H1 (cell line): ENCODE results near the gene OTP.

ENCODE experiments used
- BRCA1 ChIP-seq: IDR thresholded peaks from 2 replicates; pipeline ENCODE4 v1.6.1; 2012; ENCODE audit warnings: low read depth, low read length, improper control_type of control experiment
- CEBPB ChIP-seq: IDR thresholded peaks from 2 replicates; pipeline ENCODE4 v1.6.1; 2012; ENCODE audit warnings: low read depth, low read length
- CHD1 ChIP-seq: IDR thresholded peaks from 2 replicates; pipeline ENCODE4 v1.6.1; 2012; ENCODE audit warnings: low read depth, low read length, improper control_type of control experiment
- CTCF ChIP-seq, 3 experiments: IDR thresholded peaks; 1 replicate in 2 of 3; 2 replicates in 1 of 3; pipeline versions ENCODE4 v1.5.1 to v1.6.1; 2011; ENCODE audit warnings: low read length in 3 of 3, mild to moderate bottlenecking in 3 of 3, inconsistent platforms in 2 of 3, low read depth in 1 of 3, moderate library complexity in 1 of 3; ENCODE audit not compliant: insufficient read depth in 1 of 3; ENCODE audit errors: control extremely low read depth in 1 of 3
- EZH2 ChIP-seq: fragments of 200-600 bp; sonication (generic); IDR thresholded peaks from 2 replicates; pipeline ENCODE4 v1.7.1; 2012; ENCODE audit warnings: low read depth, mild to moderate bottlenecking, moderate library complexity, low read length, inconsistent platforms; ENCODE audit not compliant: severe bottlenecking
- FOSL1 ChIP-seq: IDR thresholded peaks from 2 replicates; pipeline ENCODE4 v1.6.1; 2011; ENCODE audit warnings: mild to moderate bottlenecking, low read depth, low read length, moderate library complexity; ENCODE audit not compliant: insufficient read depth
- GABPA ChIP-seq: IDR thresholded peaks from 2 replicates; pipeline ENCODE4 v1.6.1; 2011; ENCODE audit warnings: mild to moderate bottlenecking, low read length, moderate library complexity, borderline replicate concordance; ENCODE audit not compliant: insufficient read depth
- POLR2A ChIP-seq, 2 experiments: IDR thresholded peaks; 1 replicate in 1 of 2; 2 replicates in 1 of 2; pipeline ENCODE4 v1.6.1; 2011; ENCODE audit warnings: low read depth in 2 of 2, low read length in 2 of 2, mild to moderate bottlenecking in 2 of 2; ENCODE audit errors: control extremely low read depth in 1 of 2
- RFX5 ChIP-seq: IDR thresholded peaks from 2 replicates; pipeline ENCODE4 v1.6.1; 2011; ENCODE audit warnings: low read depth, low read length, improper control_type of control experiment, borderline replicate concordance
- TAF7 ChIP-seq: optimal IDR thresholded peaks from 2 replicates; pipeline ENCODE3; 2011; ENCODE audit warnings: low read depth, mild to moderate bottlenecking, inconsistent platforms, low read length, moderate library complexity, borderline replicate concordance

- TF ChIP-seq RFX5: no peak
- no peak for TF ChIP-seq CTCF (IDR thresholded peaks at IDR 0.05; ENCODE audit: control extremely low read depth in 1 of 3, insufficient read depth in 1 of 3, low read depth in 1 of 3, low read length in 3 of 3)
- no peak for TF ChIP-seq POLR2A (IDR thresholded peaks at IDR 0.05; ENCODE audit: control extremely low read depth in 1 of 2, low read depth in 2 of 2, low read length in 2 of 2)
- TF ChIP-seq EZH2: no peak
- TF ChIP-seq TAF7: no peak
- no peak for TF ChIP-seq CEBPB
- TF ChIP-seq CHD1: no peak
- no peak for TF ChIP-seq BRCA1
- no peak for TF ChIP-seq FOSL1
- no peak for TF ChIP-seq GABPA
These were observed 3.0 kb upstream of the OTP start for GRCh38 chr5:77641397-77641943.
